GM12875 (cell line): ENCODE data around the gene FAM193B.
A peak's percentile ranks its signal among the peaks of the same experiment; 100 is the strongest.

ENCODE experiments used
- H3K4me3 ChIP-seq: one replicate; pipeline ENCODE4 v1.5.1; 2011; ENCODE audit warnings: low read depth, low read length, control low read depth
- TF ChIP-seq, protein P1 (sequence below): IDR thresholded peaks from 2 replicates; pipeline ENCODE4 v1.5.1; 2011; ENCODE audit warnings: low read depth, mild to moderate bottlenecking, control low read depth, inconsistent platforms, low read length, moderate library complexity, borderline replicate concordance; ENCODE audit not compliant: insufficient read depth

Gene FAM193B

DNA sequence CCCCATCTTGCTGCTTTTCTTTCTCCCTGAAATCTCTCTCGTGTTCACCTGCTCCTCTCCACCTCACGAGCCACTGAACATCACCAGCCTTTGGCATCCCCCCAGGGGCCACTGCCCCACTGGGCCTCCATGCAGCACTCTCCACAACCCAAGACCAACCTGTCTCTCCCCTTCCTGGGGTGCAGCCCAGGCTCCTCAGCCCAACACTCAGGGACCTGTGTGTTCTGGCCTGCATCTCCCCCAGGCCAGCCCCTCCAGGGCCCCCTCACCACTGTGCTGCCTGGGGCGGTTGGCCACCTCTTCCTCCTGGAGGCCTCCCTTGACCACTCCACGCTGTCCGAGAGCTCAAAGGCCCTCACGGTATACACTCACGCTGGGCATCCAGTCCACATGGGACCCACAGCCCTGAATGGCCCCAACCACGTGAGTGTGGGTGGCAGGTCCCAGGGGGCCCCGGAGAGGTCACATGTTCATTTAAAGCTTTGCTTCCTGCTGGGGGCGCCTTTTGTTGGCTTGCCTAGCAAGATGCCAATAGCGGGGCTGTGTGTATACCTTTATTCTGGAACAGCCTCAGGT is 44.3 kb downstream of the FAM193B start:
- TF ChIP-seq, protein P1, sequence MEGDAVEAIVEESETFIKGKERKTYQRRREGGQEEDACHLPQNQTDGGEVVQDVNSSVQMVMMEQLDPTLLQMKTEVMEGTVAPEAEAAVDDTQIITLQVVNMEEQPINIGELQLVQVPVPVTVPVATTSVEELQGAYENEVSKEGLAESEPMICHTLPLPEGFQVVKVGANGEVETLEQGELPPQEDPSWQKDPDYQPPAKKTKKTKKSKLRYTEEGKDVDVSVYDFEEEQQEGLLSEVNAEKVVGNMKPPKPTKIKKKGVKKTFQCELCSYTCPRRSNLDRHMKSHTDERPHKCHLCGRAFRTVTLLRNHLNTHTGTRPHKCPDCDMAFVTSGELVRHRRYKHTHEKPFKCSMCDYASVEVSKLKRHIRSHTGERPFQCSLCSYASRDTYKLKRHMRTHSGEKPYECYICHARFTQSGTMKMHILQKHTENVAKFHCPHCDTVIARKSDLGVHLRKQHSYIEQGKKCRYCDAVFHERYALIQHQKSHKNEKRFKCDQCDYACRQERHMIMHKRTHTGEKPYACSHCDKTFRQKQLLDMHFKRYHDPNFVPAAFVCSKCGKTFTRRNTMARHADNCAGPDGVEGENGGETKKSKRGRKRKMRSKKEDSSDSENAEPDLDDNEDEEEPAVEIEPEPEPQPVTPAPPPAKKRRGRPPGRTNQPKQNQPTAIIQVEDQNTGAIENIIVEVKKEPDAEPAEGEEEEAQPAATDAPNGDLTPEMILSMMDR = no peak
- H3K4me3 ChIP-seq = peak overlapping the region; percentile 81

- H3K4me3 ChIP-seq = peak within 1 kb of the TSS; percentile 81
- TF ChIP-seq, protein P1 = no peak
Observed at GRCh38 chr5:177509381-177509951, 44.9 kb downstream of the FAM193B start, which contains the start of gene DOK3. DOK3 (minus strand) TSS chr5:177509826; CDS start chr5:177509540, 286 bp downstream.

GRCh38 chr5:177508837-177509236 is 45.5 kb downstream of the FAM193B start:
- peak overlapping the region; percentile 81 for H3K4me3 ChIP-seq
- TF ChIP-seq, protein P1 = no peak

DNA sequence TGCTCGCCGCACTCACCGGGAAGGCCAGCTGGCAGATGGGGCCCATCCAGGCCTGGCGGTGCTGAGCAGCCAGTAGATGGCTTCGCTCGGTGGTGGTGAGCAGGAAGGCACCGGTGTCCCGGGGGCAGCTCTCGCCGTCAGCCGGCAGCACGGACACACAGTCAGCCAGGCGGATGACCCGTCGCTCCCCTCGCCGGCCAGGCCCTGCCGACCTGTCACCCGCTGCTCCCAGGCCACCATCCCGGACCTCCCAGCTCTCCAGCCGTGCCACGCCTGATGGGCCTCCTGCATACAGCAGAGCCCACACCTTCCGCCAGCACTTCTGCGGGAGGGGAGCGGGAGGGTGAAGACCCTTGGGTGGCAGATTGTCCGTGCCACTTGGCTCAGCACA is 46.1 kb downstream of the FAM193B start:
- TF ChIP-seq, protein P1 = no peak
- peak overlapping the region; percentile 81 for H3K4me3 ChIP-seq

- TF ChIP-seq, protein P1 = peak; percentile 31; the same call in 1 of the 2 replicates
- H3K4me3 ChIP-seq = peak overlapping the region; percentile 81
Observed at GRCh38 chr5:177507596-177508220, 46.7 kb downstream of the FAM193B start.

DNA sequence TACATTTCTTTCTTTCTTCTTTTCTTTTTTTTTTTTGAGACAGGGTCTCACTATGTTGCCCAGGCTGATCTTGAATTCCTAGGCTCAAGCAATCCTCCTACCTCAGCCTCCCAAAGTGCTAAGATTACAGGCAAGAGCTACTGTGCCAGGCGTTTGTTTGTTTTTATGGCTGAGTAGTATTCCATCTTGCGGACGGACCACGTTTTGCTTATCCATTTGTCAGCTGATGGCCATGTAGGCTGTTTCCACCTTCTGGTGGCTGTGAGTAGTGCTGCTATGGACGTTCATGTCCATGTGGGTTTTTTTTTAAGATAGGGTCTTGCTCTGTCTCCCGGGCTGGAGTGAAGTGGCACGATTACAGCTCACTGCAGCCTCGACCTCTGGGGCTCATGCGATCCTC is 47.2 kb downstream of the FAM193B start:
- H3K4me3 ChIP-seq = peak overlapping the region; percentile 81
- TF ChIP-seq, protein P1 = peak; percentile 32; the same call in 1 of the 2 replicates
